HepG2 (cell line): ENCODE results near the gene GPR173. TPM values are rescaled to one million over a fixed set of nuclear protein-coding genes. Genes with fewer than 3 reads are reported as not detected.

Experiments
- ATAC-seq: fragments of 200-7000 bp; cut with Tn5 transposase; 3 replicates; pipeline ENCODE4 v1.9.1; 2020; ENCODE audit warnings: mild to moderate bottlenecking, moderate library complexity
- BruUV-seq: library from RNA; stranded (reverse); fragments of 400-500 nt; replicated peaks from 2 replicates; lab custom pipeline; 2021; lab: Mats Ljungman, UMichigan
- CTCF ChIA-PET: fragments of 300-600 bp; formaldehyde crosslinking; extraction: SDS; loops from one replicate; lab custom pipeline; 2021; ENCODE audit warnings: low total read pairs, inconsistent platforms, low intra/inter-chr PET ratio; lab: Yijun Ruan, JAX
- POLR2A ChIA-PET: fragments of 350-600 bp; sonication (Branson Sonifier 250); formaldehyde crosslinking; loops from one replicate; lab custom pipeline; 2020; ENCODE audit warnings: antibody characterized with exemption, inconsistent platforms; lab: Yijun Ruan, JAX
- DNase-seq: peaks from one replicate; pipeline ENCODE4 v3.0.0-alpha.2; 2015; ENCODE audit warnings: low spot score
- FAIRE-seq: peaks from 3 replicates; lab custom pipeline; 2011; peaks lifted over from hg19 to GRCh38; lab: Jason Lieb, UNC
- H2AFZ ChIP-seq: one replicate; pipeline ENCODE4 v1.6.1; 2011; ENCODE audit warnings: low read length, inconsistent platforms
- H3K27ac ChIP-seq: fragments of 300-600 bp; 3 replicates; pipeline ENCODE4 v1.8.0; 2011; ENCODE audit warnings: mixed run types, mild to moderate bottlenecking, mixed read lengths, low read length, inconsistent platforms; ENCODE audit not compliant: insufficient read depth; ENCODE audit errors: extremely low read length
- H3K27me3 ChIP-seq, 2 experiments: fragments of 200-600 bp in 1 of 2; 2 replicates in 1 of 2; 3 replicates in 1 of 2; pipeline versions ENCODE4 v1.6.0 to v1.8.0; 2011; ENCODE audit warnings: low read length in 2 of 2, mild to moderate bottlenecking in 2 of 2, moderate library complexity in 2 of 2, inconsistent platforms in 1 of 2; ENCODE audit not compliant: insufficient read depth in 2 of 2, control insufficient read depth in 1 of 2
- H3K36me3 ChIP-seq, 2 experiments: fragments of 200-600 bp in 1 of 2; replicated peaks in 1 of 2; 2 replicates in 1 of 2; 3 replicates in 1 of 2; pipeline versions ENCODE4 v1.5.1 to v1.8.0; 2011; ENCODE audit warnings: low read length in 2 of 2, inconsistent platforms in 1 of 2; ENCODE audit not compliant: insufficient read depth in 2 of 2, control insufficient read depth in 1 of 2
- H3K4me1 ChIP-seq: 2 replicates; pipeline ENCODE4 v1.5.1; 2012; ENCODE audit warnings: low read length, inconsistent platforms; ENCODE audit not compliant: insufficient read depth
- H3K4me2 ChIP-seq: 2 replicates; pipeline ENCODE4 v1.6.0; 2011; ENCODE audit warnings: low read depth, low read length, inconsistent platforms
- H3K4me3 ChIP-seq, 3 experiments: fragments of 200-600 bp in 1 of 3; sonication (generic), shearing (Covaris generic) in 1 of 3; replicated peaks in 1 of 3; 2 replicates each; pipeline ENCODE4 v1.5.1; 2011 to 2016; ENCODE audit warnings: low read length in 3 of 3, inconsistent platforms in 2 of 3, low read depth in 2 of 3, mild to moderate bottlenecking in 2 of 3, control low read depth in 1 of 3, mixed read lengths in 1 of 3; ENCODE audit not compliant: insufficient read depth in 1 of 3
- H3K79me2 ChIP-seq: one replicate; pipeline ENCODE4 v1.6.1; 2011; ENCODE audit warnings: low read length, inconsistent platforms; ENCODE audit not compliant: insufficient read depth
- H3K9ac ChIP-seq: 2 replicates; pipeline ENCODE4 v1.6.0; 2011; ENCODE audit warnings: mild to moderate bottlenecking, low read depth, low read length, inconsistent platforms; ENCODE audit not compliant: insufficient read depth
- H3K9me3 ChIP-seq: 2 replicates; pipeline ENCODE4 v1.5.1; 2012; ENCODE audit warnings: mild to moderate bottlenecking, low read length
- H4K20me1 ChIP-seq: 2 replicates; pipeline ENCODE4 v1.6.0; 2011; ENCODE audit warnings: inconsistent platforms, mild to moderate bottlenecking, low read length, moderate library complexity; ENCODE audit not compliant: insufficient read depth
- GATAD2A ChIP-seq: IDR thresholded peaks from 2 replicates; pipeline ENCODE4 v1.6.1; 2016
- NFRKB ChIP-seq: fragments of 450-650 bp; IDR thresholded peaks from 2 replicates; pipeline ENCODE4 v1.6.1; 2017
- NKX3-1 ChIP-seq: sonication (generic); formaldehyde crosslinking; IDR thresholded peaks from 2 replicates; pipeline ENCODE4 v1.5.0; 2020; ENCODE audit warnings: missing genetic modification reagents
- NPAS2 ChIP-seq: sonication (generic); formaldehyde crosslinking; IDR thresholded peaks from 2 replicates; pipeline ENCODE4 v1.8.0; 2022; ENCODE audit warnings: mild to moderate bottlenecking, missing genetic modification reagents, borderline replicate concordance
- PHF21A ChIP-seq: sonication (generic); formaldehyde crosslinking; IDR thresholded peaks from 2 replicates; pipeline ENCODE4 v1.5.0; 2020; ENCODE audit warnings: mild to moderate bottlenecking, missing genetic modification reagents
- PTBP1 ChIP-seq: fragments of 200-400 bp; formaldehyde crosslinking; IDR thresholded peaks from 2 replicates; pipeline ENCODE4 v1.6.1; 2018; ENCODE audit warnings: low read length, low read depth; ENCODE audit not compliant: poor library complexity, severe bottlenecking
- RFXANK ChIP-seq: IDR thresholded peaks from 2 replicates; pipeline ENCODE4 v1.6.1; 2016
- ZNF30 ChIP-seq: sonication (generic); formaldehyde crosslinking; IDR thresholded peaks from 2 replicates; pipeline ENCODE4 v1.5.0; 2020; ENCODE audit warnings: mild to moderate bottlenecking, missing genetic modification reagents
- ZNF629 ChIP-seq: sonication (generic); formaldehyde crosslinking; conservative IDR thresholded peaks from 2 replicates; pipeline ENCODE4 v1.5.0; 2020; ENCODE audit warnings: missing genetic modification reagents
- ZNF879 ChIP-seq: sonication (generic); formaldehyde crosslinking; IDR thresholded peaks from 2 replicates; pipeline ENCODE4 v1.8.1; 2023; ENCODE audit warnings: missing genetic modification reagents
- WGBS: methylation state at CpG from one replicate; pipeline ENCODE4 v1.1.6; 2017; ENCODE audit warnings: low lambda C conversion rate; 5-methylcytosine and 5-hydroxymethylcytosine counted together
- in situ Hi-C: cut with HindIII; loops from 2 replicates; pipeline ENCODE4 v1.10.0; 2017; ENCODE audit warnings: low pct_unique_long_range_greater_than_20kb; ENCODE audit not compliant: extremely low pct_ligation_motif_present
- intact Hi-C: fragments of 100-400 bp; cut with micrococcal nuclease; formaldehyde crosslinking; loops from one replicate; pipeline ENCODE4 v1.10.0; 2022; ENCODE audit not compliant: unreplicated experiment
- polyA plus RNA-seq, 8 experiments: library from polyadenylated mRNA; depleted of rRNA in 3 of 8; stranded (reverse) in 7 of 8; unstranded in 1 of 8; fragments of >200 nt; fragmentation: Illumina TruSeq in 4 of 8; extraction: Trizol in 4 of 8; gene quantifications; 2 replicates each; pipeline versions ENCODE4 v1.2.1 to v1.2.3, GENCODE V29; 2011 to 2016; ENCODE audit warnings: low read depth in 4 of 8, missing spikeins in 1 of 8, mixed read lengths in 1 of 8; ENCODE audit not compliant: insufficient read depth in 1 of 8
- total RNA-seq, 5 experiments: library from RNA; depleted of rRNA; stranded (reverse); fragments of >200 nt; fragmentation: Illumina TruSeq; extraction: Trizol; gene quantifications; 2 replicates each; pipeline ENCODE4 v1.2.3, GENCODE V29; 2016; ENCODE audit warnings: low read depth in 1 of 5
- TF ChIP-seq, protein P1 (sequence below): sonication (generic); formaldehyde crosslinking; IDR thresholded peaks from 2 replicates; pipeline ENCODE4 v1.8.0; 2022; ENCODE audit warnings: mild to moderate bottlenecking, missing genetic modification reagents; ENCODE audit not compliant: insufficient replicate concordance
- TF ChIP-seq, protein P2 (sequence below): sonication (generic); formaldehyde crosslinking; IDR thresholded peaks from 2 replicates; pipeline ENCODE4 v1.9.0; 2021; ENCODE audit warnings: missing genetic modification reagents, borderline replicate concordance
- TF ChIP-seq, protein P3 (sequence below), 2 experiments: sonication (generic) in 1 of 2; formaldehyde crosslinking in 1 of 2; IDR thresholded peaks; 2 replicates each; pipeline versions ENCODE4 v1.4.0 to v1.6.1; 2018 to 2020; ENCODE audit warnings: missing genetic modification reagents in 2 of 2, borderline replicate concordance in 1 of 2, low read depth in 1 of 2, mild to moderate bottlenecking in 1 of 2, missing biosample characterization in 1 of 2
- TF ChIP-seq, protein P4 (sequence below): sonication (generic); formaldehyde crosslinking; IDR thresholded peaks from 2 replicates; pipeline ENCODE4 v1.5.0; 2020; ENCODE audit warnings: mild to moderate bottlenecking, missing genetic modification reagents, moderate library complexity

Gene GPR173
- total and polyA plus RNA-seq, 2 of the 13 experiments (the other 11 are each of a cell fraction or from before 2014, with no cell fraction given), result 0.04 TPM; not detected in 1

DNA sequence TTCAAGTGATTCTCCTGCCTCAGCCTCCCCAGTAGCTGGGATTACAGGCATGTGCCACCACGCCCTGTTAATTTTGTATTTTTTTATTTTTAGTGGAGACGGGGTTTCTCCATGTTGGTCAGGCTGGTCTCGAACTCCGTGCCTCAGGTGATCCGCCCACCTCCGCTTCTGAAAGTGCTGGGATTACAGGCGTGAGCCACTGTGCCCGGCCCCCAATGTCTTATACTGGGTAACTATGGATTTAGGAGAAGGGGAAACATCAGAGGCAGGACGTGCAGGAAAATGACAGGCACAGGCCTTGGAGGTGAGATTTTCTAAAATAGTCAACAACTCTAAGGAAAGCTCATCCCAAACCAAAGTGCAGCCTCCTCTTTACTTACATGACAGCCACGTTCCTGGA is 22.5 kb downstream of the GPR173 start (continued):
- TF ChIP-seq, protein P1, sequence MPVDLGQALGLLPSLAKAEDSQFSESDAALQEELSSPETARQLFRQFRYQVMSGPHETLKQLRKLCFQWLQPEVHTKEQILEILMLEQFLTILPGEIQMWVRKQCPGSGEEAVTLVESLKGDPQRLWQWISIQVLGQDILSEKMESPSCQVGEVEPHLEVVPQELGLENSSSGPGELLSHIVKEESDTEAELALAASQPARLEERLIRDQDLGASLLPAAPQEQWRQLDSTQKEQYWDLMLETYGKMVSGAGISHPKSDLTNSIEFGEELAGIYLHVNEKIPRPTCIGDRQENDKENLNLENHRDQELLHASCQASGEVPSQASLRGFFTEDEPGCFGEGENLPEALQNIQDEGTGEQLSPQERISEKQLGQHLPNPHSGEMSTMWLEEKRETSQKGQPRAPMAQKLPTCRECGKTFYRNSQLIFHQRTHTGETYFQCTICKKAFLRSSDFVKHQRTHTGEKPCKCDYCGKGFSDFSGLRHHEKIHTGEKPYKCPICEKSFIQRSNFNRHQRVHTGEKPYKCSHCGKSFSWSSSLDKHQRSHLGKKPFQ (CRISPR knock-in tag), result no peak
- TF ChIP-seq, protein P2, sequence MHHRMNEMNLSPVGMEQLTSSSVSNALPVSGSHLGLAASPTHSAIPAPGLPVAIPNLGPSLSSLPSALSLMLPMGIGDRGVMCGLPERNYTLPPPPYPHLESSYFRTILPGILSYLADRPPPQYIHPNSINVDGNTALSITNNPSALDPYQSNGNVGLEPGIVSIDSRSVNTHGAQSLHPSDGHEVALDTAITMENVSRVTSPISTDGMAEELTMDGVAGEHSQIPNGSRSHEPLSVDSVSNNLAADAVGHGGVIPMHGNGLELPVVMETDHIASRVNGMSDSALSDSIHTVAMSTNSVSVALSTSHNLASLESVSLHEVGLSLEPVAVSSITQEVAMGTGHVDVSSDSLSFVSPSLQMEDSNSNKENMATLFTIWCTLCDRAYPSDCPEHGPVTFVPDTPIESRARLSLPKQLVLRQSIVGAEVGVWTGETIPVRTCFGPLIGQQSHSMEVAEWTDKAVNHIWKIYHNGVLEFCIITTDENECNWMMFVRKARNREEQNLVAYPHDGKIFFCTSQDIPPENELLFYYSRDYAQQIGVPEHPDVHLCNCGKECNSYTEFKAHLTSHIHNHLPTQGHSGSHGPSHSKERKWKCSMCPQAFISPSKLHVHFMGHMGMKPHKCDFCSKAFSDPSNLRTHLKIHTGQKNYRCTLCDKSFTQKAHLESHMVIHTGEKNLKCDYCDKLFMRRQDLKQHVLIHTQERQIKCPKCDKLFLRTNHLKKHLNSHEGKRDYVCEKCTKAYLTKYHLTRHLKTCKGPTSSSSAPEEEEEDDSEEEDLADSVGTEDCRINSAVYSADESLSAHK, result no peak
- TF ChIP-seq NFRKB (no peak), PHF21A (CRISPR knock-in tag) (no peak), ZNF30 (CRISPR knock-in tag) (no peak)

DNA sequence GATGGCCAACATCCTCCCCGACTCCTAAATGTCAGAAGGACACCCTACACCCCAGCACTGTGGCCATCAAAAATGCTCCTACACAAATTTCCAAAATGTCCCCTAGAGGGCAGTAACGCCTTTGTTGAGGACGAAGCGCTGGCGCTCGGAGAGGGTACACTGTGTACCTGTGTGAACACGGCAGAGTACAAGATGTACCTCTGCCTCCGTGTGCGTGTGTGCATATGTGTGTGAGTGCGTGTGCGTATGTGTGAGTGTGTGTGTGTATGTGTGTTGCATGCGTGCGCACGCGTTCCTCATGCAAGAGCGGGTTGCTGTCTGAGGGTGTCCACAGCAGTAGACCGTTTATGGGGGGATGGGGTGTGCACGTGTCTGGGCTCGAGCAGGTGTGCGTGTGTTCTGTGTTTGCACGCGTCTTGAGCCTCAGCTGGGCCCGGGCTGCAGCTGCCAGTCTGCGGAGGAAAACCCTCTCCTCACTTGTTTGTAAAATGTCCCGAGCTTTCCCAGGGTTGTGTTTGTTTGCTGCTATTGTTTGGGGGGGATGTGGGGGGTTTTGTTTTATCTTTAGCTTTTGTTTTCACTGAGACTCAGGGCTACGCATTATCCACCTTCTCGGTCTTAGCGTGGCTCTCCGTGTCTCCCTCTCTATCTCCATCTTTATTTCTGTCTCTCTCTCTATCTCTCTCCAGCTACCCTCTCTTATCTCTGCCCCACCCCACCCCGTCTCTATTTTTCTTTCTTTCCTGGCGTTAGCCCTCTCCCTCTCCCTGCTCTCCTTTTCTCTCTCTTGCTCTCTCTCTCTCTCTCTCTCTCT is 23.2 kb downstream of the GPR173 start:
- ChIA-PET CTCF (interaction anchor here (0.9 to 1.8 kb wide), 2 partner anchors 18 to 21 kb away, joined by 4 to 10 read pairs; no protein-coding TSS in a partner anchor), POLR2A (interaction anchor here (0.7 to 0.9 kb wide), 2 partner anchors 10 to 889 kb away, joined by 3 to 4 read pairs; partner anchors contain the start of gene TSPYL2)
- Histone ChIP-seq H3K9me3 (no peaks in the 10 kb centered on the region), H3K79me2 (no peaks in the 10 kb centered on the region), H3K9ac (no peak overlapping the region), H3K36me3 (no peaks in the 10 kb centered on the region), H3K4me3 (peak overlapping the region; percentile 34 to 73 (median 51); a peak in 5 of 6 replicates), H3K27me3 (no peaks in the 10 kb centered on the region), H3K27ac (no peak overlapping the region), H3K4me1 (no peaks in the 10 kb centered on the region), H4K20me1 (no peaks in the 10 kb centered on the region), H3K4me2 (peak overlapping the region; percentile 83), H2AFZ (peak overlapping the region; percentile 63)
- no TSS peak for BruUV-seq
- 0% methylated on average over 12 of the region's 31 CpGs for WGBS
- in situ Hi-C loops (no loop called here), intact Hi-C loops (loop anchor here (1.0 kb wide), 2 partner anchors 17 to 21 kb away; no protein-coding TSS in a partner anchor)
- FAIRE-seq (peak; percentile 93), DNase-seq (peak; percentile 57), ATAC-seq (peak; percentile 81)
- TF ChIP-seq, protein P3, sequence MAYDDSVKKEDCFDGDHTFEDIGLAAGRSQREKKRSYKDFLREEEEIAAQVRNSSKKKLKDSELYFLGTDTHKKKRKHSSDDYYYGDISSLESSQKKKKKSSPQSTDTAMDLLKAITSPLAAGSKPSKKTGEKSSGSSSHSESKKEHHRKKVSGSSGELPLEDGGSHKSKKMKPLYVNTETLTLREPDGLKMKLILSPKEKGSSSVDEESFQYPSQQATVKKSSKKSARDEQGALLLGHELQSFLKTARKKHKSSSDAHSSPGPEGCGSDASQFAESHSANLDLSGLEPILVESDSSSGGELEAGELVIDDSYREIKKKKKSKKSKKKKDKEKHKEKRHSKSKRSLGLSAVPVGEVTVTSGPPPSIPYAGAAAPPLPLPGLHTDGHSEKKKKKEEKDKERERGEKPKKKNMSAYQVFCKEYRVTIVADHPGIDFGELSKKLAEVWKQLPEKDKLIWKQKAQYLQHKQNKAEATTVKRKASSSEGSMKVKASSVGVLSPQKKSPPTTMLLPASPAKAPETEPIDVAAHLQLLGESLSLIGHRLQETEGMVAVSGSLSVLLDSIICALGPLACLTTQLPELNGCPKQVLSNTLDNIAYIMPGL (CRISPR knock-in tag; IDR thresholded peaks at IDR 0.05; ENCODE audit: borderline replicate concordance in 1 of 2, low read depth in 1 of 2), result peak in 1 of 2 experiments; percentile 58; a peak in 1 of 4 replicates
- TF ChIP-seq ZNF879 (CRISPR knock-in tag) (no peak), NPAS2 (no peak), ZNF629 (CRISPR knock-in tag) (no peak), GATAD2A (CRISPR knock-in tag) (0 out of 2 replicates have a peak, but pooled peaks have one; percentile 20), PTBP1 (no peak), RFXANK (CRISPR knock-in tag) (no peak), NKX3-1 (no peak)
- TF ChIP-seq, protein P4, sequence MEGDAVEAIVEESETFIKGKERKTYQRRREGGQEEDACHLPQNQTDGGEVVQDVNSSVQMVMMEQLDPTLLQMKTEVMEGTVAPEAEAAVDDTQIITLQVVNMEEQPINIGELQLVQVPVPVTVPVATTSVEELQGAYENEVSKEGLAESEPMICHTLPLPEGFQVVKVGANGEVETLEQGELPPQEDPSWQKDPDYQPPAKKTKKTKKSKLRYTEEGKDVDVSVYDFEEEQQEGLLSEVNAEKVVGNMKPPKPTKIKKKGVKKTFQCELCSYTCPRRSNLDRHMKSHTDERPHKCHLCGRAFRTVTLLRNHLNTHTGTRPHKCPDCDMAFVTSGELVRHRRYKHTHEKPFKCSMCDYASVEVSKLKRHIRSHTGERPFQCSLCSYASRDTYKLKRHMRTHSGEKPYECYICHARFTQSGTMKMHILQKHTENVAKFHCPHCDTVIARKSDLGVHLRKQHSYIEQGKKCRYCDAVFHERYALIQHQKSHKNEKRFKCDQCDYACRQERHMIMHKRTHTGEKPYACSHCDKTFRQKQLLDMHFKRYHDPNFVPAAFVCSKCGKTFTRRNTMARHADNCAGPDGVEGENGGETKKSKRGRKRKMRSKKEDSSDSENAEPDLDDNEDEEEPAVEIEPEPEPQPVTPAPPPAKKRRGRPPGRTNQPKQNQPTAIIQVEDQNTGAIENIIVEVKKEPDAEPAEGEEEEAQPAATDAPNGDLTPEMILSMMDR (CRISPR knock-in tag), result peak; percentile 84
